GM21825 (cell line): ENCODE data around the gene CTNNBIP1.

Experiments used
- ATAC-seq: cut with Tn5 transposase; IDR thresholded peaks from one replicate; pipeline ENCODE4 v1.9.1; 2021; ENCODE audit warnings: mild to moderate bottlenecking, moderate library complexity; ENCODE audit not compliant: unreplicated experiment

CTNNBIP1 gene

DNA sequence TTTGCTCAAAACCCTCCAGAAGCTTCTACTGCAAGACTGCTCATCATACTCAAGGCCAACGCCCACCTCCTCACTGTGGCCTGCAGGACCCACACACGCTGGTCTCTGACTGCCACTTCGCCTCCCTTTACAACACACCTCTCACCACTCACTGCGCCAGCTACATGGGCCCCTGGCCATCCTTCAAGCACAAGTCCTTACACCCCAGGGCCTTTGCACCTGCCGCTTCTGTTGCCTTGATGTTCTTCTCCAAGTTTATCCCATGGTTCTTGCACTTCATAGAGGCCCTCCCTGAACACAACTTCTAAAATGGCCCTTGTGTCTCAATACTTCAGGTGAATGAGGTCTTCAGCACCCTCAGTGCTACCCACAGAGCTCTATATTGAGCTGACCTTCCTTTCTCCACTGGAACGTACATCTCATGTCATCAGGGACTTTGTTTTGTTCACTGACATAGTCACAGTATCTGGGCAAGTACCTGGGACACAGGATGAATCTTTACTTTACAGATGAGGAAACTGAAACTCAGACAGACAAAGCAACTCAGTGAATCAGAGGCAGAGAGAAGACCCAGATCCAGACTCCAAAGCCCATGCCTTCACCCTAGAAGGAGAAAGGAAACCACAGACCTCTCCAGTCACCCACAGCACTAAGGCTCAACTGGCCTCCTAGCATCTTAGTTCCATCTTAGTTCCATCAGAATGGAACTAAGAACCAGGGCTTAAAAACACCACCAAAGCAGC is 51.6 kb downstream of the CTNNBIP1 start:
- ATAC-seq: no peak

DNA sequence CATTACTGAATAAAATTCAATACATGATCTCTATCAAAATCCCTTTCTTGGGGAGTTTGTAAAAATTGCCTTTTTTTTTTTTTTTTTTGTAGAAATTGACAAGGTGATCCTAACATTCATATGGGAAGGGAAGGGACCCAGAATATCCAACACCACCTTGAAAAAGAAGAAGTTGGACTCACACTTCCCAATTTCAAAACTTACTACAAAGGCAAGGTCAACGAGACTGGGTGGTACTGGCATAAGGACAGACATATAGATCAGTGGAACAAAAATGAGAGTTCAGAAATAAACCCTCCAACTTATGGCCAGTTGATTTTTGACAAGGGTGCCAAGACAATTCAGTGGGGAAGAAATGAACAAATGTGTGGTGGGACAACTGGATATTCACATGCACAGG is 54.9 kb downstream of the CTNNBIP1 start:
- ATAC-seq: no peak

DNA sequence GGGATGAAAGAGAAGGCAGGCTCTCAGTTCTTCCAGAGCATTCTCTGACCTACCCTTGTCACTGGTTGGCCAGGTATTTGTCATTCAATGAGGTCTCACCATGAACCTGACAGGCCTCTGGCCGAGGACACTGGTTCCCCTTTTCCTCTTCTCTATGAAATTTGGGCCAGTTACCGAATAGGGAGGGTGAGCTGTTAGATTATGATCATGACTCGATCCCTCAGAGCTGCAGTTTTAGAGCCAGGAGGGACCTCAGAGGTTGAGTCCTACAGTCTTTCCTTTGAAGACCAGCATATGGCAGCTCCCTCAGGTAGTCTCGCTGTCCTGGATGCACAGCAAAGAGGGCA is 56.8 kb downstream of the CTNNBIP1 start:
- ATAC-seq: no peak

DNA sequence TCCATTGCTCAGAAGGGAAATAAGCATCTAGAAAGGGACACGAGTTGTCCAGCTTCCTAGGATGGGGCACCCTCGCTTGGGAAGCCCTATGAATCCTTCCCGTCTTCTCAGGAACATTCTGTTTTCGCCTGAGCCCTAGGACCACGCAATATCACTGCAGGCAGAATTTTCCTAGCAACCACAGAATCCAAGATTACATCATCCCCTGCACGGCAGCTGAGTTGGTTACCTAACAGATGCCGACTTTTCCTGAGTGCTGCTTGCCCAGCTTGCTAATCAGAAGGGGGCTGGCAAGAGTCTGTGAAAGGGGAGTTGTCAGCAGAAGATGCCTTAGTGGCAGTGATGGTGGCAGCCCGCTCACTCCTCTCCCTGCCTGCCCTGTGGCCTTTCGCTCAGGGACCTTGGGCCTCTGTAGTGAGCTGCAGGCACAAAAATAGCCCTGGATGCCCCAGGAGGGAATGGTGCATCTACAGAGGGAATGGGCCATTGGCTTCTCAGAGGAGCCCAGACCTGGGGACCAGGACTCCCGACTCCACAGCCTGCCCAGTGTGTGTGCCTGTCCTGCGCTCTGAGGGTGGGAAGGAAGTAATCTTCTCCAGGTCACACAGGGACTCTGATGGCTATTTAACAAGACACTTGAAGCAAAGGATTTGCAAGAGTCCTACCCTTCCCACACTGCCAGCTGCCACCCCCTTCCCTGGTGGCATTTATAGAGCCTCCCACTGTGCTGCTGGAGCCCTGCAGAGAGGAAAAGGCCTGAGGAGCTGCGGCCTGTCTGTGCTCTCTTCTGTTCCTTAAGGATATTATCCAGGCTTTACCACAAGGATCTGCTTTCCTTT is 57.4 kb downstream of the CTNNBIP1 start:
- no peak for ATAC-seq

DNA sequence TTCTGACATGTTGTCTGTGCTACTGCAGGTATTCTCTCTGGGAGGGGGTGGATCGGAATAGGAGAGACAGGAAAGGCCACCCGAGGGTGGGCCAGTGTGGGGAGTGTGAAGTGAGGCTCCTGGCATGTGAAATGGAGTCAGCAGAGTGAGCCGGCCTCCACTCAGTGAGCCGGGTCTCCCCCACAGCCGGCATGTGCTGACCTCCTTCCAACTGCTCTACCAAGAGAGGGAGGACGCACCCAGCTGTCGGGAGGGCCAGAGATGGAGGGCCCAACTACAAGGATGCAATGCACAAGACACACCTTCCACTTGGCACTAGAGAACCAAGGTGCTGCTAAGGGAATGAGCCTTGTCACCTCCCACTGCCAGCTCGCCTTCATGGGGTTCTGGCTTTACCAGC is 58.1 kb downstream of the CTNNBIP1 start:
- no peak for ATAC-seq

DNA sequence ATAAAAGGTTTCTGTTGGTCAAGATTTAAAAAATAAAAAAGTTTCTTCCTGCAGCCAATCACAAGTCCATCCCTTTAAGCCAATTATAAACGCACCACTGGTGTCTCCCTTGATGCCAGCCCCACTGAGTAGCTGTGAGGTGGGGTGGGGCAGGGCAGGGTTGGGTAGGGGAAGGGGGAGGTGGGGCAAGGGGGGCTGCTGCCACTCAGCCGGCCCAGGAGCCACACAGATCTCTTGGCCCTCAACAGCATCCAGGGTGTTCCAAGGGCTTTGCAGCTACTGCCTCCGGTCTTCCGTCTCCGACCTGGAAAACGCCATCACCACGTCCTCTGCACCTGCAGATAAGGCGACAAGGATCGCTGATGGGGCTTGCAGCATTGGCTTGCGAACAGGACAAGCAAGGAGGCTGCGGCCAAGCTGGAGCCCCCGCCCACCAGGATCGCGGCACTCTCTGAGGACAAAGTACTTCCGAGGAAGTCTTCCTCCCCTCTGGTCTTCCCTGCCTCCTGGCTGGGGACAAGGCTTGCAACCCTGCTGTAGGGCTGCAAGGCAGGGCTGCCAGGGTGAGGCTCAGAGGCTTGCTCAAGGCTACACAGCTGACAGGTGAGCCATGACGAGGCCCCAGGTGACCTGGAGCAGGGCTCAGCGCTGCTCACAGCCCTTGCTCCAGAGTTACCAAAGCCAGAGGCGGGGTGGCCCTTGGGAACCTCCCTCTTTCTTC is 59.5 kb downstream of the CTNNBIP1 start:
- no peak for ATAC-seq

DNA sequence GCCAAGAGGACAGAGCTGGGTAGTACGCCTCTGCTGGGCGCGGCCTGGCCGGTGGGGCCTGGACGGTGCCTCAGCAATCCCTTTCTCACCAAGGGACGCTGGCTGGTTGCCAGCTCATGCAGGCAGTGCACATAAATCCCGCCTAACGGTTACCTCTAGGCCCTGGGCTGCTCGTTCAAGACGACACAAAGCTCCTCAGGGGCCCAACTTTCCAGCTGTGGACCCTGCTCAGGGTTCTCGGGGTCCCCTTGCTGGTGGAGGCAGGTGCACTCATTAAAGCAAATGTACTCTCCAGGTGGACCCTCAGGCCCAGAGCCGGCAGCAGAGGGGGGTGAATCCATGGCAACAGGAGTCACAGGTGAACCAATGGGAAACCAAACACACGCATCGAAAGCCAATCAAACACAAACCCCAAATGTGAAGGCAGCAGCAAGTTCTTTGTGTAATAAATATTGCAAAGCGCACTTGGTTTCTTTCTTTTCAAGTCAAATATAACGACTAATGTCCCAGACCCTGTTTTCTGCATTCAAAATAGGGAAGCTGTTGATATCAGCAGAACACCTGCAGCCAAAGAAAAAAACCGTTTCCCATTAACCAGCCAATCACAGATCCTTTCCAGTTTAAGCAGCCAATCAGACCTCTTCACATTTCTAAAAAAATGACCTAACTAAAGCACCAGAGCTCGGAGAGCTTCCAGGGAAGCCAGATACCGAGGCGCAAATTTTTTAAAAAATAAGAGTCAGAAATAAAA is 60.2 kb downstream of the CTNNBIP1 start:
- no peak for ATAC-seq

DNA sequence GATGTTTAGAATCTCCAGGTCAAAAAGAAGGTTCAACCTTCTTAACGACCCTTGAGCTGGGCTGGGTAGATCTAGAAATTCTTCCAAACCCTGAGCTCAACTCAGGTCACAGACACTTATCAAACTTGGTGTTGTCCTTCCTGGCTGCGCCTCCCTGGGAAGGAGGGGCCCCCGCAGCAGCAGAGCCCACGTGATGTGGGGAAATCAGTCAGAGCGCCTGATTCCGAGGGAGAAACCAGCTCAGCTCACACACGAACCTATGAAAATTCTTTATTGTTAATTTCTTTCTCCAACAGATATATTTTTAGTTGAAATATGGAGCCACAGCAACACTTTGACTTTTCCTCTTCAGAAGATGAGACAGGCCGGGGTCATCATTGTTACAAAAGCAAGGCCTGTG is 62.0 kb downstream of the CTNNBIP1 start:
- no peak for ATAC-seq

DNA sequence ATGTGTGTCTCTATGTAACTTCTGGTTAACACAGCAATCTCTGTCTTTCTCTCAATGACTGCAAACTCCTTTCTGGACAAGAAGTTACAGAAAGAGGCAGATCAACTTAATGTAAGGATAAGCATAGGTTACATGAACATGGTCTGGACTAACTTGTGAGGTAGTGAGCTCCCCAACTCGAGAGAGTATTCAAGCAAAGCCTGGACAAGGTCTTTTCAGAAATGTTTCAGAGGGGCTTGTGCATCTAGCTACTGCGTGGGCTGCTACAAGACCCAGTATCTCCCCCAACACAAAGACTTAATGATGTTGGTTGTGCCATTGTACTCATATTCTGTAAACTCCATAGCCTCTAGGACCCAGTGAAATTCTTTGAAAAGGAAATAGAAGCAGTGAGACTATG is 62.8 kb downstream of the CTNNBIP1 start:
- no peak for ATAC-seq

DNA sequence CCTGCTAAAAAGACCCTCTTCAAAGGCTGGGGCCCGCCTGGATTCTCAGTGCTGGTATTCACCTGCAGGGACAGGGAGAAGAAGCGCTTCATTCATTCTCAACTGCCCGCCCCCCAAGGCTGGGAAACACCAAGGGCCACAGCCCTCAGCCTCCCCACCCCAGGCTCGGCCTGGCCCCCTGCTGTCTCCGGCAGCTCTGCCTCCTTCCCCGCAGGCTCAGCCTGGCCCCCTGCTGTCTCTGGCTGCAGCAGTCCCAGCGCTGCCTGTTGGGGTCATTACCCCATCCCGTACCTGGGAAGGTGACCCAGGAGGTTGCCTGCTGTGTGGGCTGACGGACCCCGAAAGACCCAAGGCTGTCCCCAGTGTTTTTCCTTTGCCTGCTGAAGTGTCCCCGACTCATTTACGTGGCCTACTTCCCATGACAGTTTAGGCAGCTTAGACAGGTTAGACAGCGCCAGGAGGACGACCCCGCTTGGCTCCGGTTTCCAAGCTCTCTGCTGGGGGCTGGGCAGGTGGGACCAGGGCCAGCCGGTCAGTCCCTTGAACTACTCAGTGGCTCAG is 63.4 kb downstream of the CTNNBIP1 start:
- no peak for ATAC-seq

DNA sequence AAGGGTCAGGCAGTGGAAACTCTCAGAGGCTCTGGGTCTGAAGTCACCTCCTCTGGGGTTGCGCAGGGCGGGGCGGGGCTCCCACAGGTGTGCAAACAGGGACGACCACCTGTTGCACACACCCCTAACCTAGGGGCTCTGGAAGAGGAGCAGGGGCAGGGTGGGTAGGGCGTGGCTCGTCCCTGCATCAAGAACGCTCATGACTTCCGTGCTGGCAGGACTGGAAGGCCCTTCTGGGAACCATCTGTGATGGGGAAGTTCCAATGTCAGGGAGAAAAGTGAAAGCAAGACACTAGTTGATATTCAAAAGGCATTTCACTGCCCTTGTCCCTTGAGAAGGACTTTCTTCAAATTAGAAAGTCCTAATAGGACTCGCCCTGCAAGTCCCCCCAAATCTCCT is 64.2 kb downstream of the CTNNBIP1 start:
- no peak for ATAC-seq

DNA sequence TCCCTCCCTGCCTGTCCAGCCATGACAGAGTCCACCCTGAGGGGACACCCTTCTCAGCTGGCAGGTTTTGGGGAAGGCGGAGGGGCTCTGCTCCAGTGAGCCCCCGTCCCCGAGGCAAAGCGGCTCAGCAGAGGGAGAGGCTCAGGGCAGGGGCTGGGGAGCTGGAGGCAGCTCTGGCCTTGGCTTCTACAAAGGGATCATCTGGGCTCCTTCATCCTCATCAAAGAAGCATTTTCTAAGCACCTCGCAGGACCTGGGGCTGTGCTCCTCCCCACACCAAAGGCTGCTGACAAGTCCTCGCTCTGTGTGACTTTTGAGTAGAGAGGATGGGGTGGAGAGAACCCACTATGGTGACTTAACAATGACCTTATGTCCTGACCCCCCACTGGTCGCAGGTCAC is 65.3 kb downstream of the CTNNBIP1 start:
- no peak for ATAC-seq

DNA sequence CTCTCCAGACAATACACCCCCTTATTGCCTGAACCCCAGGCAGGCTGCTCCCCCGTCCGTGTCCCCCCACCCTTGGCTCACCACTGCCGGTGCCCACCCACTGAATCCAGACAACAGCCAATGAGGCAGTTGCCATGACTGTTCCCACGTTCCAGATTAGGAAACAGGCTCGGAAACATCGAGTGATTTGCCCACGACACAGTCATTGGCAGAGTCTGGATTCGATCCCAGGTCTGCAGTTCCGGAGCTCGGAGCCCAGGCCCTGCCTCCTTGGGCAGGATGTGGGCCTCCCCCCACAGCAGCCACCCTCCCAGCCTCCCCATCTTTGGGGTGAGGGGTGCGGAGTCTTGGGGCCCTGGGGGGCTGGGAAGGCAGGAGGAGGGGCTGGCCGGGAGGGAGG is 66.0 kb downstream of the CTNNBIP1 start:
- ATAC-seq: no peak

DNA sequence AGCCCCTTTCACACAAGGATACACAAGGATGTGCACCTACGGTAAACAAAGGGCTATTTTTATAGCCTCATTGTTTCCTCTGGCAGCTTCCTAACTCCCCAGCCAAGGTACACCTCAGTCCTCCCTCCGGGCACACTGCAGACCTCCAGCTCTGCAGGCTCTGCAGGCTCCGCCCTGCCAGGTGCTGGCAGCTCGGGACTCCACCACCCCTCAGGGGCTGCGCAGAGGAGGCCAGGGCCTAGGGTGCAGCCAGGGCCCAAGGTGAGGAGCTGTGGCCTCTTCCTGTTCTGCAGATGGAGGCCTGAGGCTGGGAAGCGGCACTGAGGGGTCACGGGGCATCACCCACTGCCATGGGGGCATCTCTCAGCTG is 66.5 kb downstream of the CTNNBIP1 start:
- no peak for ATAC-seq

DNA sequence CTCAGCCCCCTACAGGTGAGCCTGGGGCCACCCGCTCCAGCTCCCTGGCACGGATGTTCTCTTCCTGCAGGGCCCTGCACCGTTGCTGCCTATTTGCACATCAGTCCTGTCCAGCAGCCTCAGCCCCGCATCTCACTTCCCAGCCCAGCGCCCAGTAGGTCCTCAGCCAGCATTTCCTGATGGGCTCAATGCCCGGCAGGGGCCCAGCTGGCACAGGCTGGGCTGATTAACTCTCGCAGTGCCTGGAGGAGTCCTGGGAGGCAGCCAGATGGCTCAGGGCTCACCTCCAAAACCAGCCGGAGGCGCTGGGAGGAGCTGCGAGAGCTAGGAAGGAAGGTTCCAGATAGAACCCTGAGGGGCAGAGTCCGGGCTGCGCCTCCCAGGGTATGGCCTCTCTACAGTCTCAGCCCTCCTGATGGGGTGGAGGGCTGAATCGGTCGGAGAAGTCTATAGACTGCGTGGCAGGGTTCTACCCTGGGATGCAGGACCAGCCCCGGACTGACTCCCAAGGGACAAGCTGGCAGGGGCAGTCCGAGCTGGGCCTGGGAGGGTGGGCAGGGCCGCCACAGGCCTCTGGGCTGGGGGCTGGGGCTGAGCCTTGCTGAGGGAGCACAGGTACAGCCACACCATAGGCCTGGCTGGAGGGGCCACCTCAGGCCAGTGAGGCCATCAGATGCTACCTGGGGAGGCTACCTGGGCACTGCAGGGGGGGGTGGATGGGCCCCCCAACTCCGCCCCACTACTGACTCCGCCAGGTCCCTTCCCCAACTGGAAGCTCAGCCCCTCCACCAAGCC is 67.1 kb downstream of the CTNNBIP1 start:
- no peak for ATAC-seq

DNA sequence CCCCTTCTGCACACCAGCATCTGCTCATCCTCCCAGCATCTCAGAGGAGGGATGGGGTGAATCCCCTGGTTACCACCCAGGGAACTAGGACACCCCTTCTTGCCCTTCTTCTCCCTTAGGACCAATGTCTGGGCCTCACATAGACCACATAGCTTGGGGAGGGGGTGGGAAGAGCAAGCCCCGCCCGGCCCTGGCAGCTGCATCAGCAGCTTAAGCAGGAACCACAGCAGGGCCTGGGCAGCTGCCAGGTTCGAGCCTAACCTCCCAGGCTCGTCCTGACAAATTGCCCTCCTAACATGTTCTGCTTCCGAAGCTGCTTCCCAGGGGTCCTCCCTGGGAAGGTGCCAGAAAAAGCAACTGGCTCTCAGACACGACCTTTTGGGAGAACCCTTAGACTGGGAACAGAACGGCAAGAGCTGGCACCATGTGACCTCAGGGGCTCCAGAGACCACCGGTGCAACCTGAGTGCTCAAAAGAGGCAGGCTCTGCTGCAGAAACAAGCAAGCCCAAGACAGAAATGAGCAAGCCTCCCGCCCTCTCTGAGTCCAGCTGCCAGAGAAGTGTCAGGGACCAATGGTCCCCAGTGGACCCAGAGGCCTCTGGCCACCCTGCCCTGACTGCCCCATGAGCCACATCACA is 67.9 kb downstream of the CTNNBIP1 start:
- no peak for ATAC-seq

DNA sequence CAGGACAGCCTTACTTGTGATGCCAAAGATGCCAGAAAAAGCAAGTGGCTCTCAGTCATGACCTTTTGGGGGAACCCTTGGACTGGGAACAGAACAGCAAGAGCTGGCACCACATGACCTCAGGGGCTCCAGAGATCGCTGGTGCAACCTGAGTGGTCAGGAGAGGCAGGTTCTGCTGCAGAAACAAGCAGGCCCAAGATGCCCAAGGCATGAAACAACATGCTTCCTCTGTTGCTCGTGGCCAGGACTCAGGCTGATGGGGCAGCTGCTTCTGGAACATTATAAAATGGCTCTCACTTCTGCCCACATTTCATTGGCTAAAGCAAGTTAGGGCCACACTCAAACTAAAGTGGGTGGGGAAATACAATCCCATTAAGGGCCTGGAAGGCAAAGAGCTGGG is 68.6 kb downstream of the CTNNBIP1 start:
- ATAC-seq: no peak

DNA sequence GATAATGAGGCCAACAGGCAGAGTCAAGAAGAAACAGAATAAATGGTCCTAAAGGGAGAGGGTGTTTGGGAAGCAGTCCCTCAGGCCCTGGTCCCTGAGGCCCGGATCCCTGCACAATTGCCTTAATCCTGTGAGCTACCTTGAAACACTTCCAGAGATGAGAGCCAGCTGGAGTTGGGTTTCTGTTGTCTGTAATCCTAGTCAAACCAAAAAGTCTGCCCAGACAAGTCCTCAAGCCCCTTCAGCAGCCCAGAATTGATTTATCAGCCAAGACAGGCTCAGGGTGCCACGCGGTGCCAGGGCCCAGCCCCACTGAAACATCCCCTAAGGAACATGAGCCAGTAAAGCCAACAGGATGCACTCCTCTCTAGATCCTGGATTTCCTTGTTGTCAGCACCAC is 69.9 kb downstream of the CTNNBIP1 start:
- no peak for ATAC-seq

DNA sequence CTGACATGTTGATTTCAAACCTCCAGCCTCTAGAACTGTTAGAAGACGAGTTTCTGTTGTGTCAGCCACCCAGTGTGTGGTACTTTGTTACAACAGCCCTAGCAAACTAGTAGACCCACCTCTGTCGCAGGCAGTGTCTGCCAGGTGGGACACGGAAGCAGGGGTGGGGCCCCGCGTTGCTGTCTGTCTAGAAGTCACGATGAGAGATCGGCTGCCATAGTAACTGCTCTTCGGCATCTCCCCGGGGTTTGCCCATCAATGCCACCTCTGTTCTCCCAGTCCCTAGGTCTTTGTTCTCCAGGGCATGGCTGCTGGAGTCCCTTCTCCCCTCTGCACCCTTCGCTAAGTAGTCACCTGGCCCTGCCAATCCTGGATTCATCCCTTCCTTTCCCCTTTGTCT is 71.1 kb downstream of the CTNNBIP1 start:
- no peak for ATAC-seq

DNA sequence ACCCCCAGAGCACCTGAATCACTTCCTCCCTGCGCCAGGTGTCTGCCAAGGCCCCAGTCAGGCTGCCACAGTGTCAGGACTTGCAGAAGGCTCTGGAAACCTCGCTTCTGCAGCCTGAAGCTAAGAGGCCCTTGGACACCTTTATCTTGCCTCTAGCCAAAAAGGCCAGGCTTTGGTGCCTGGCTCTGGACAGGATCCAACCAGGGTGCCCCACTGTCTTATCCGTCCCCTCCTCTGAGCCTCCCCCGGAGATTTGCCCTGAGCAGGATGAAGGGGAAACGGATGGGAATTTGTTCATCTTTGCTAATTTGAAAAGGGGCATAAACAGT is 73.5 kb downstream of the CTNNBIP1 start:
- no peak for ATAC-seq
